Stimulated activated CD8-positive, alpha-beta memory T cell treated with anti-CD3 and anti-CD28 coated beads, Interleukin-7, amount 100 ng/mL, for 48 hours (primary cell): Measurements from ENCODE around the gene RREB1.

Experiments used
- DNase-seq, 2 donors: peaks; one replicate each; pipeline ENCODE4 v3.0.0-alpha.2; 2020; ENCODE audit warnings: low read depth in 1 of 2; ENCODE audit errors: extremely low read depth in 1 of 2

RREB1 gene

DNA sequence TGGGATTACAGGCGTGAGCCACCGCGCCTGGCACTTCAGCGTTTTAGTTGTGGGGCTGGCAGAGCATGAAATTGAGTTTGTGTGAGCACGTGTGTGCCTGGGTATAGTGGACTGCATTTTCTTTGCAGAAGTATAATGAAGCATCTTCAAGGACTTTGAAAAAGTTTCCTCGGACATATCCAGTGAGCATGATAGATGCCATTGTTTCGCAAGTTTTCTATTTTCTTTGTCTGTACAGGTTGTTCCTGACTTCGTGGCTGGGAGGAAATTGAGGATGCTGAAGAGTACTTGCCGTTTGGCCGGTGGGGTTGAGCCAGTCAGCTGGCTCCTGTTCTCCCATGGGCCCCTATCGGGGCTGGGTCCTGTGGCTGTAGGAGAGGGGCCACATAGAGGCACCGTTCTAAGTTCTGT lies 55.9 kb downstream of the RREB1 start:
- DNase-seq, result no peak

GRCh38 chr6:7164536-7165001 lies 56.8 kb downstream of the RREB1 start:
- DNase-seq, result no peak

DNA sequence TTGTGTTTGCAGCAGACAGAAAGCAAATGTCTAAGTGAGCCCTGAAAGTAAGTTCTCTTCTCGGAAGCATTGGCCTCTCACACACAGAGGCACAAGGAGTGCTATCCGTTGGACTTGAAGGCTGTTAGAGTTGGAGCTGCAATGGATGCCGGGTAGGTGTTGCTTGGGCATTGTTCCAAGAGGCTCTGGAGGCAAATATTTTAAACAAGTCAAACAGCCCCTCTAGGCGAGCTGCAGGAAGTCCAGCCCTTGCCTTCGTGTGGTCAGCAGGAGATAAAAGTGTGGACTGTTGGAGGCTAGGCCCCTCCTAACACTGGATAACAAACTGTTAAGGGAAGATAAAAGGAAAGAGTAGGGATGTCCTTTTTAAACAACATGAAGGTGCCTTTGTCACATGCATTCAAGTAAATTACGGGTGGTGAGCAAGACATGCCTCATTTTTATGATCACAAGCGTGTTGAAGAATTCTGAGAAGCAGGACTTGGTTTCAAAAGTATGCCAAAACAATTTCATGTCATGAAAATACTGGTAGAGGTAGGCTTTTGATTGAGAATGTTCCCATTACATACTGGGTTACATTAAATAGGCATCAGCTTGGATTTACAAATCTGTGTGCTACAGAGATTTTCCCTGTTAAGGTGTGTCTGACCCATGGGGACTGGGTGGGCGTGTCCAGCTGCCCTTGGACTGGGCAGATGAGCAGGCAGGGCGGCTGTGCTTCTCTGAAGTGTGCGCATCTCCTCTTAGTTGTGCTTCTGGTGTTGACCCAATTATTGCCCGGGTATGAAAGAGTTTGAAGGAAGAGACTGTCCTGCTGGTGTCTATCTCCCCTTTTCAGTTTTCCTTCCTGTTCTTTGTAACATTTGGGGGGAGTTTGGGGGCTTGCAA lies 57.5 kb downstream of the RREB1 start:
- no peak for DNase-seq

DNA sequence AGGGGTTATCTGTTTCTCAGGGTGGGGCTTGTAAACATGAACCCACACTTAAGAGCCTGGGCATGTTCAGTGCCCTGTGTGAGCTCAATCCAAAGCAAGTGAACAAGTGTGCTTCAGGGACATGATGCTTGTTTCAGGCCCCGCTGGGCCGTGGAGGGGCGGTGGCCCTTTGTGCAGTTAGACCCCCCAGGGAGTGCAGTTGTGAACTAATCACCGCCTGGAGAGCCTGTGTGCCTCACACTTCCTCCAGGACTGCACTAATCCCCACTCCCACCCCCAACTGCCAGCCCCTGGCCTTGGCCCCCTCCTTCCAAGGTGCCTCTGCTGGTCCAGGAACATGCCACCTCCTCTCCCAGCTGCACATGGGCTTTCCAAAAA lies 58.1 kb downstream of the RREB1 start:
- no peak for DNase-seq

DNA sequence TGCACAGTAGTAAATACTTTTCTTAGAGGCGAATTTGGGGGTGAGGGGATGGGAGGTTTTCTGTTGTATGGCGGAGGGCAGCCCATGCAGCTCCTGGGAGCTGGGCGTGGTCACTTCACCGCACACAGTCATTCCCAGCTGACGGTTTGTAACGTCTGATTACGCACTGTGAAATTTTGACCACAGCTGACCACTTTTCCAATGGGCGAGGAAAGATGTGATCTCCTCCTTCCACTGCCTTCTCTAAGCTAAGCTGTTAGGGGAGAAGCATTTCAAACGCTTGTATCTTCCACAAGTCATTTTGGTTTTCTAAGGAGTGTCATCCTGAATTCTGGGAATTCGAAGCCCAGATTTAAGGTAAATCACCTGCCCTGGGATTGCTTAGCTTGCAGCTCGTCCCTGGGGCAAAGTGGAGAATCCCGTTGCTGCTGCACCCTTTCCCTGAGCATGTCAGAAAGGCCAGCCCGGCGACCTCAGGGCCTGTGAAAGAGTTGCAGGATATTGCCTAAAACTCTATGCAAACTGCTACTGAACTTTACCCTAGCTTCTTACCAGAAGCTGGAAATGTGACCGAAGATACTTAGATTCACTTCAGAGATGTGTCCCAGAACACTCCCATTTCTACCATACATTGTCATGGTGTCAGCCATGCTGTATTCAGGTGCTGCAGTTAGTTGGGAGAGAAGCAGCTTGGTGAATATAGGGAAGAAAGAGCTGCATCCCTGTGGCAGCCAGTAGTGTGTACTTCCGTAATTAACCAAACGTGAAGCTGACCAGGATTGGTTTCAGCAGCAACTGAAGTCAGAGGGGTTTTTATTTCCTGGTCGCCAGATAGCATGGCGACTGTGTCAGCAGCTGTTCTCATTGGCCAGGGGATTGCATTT lies 58.9 kb downstream of the RREB1 start:
- DNase-seq, result no peak

DNA sequence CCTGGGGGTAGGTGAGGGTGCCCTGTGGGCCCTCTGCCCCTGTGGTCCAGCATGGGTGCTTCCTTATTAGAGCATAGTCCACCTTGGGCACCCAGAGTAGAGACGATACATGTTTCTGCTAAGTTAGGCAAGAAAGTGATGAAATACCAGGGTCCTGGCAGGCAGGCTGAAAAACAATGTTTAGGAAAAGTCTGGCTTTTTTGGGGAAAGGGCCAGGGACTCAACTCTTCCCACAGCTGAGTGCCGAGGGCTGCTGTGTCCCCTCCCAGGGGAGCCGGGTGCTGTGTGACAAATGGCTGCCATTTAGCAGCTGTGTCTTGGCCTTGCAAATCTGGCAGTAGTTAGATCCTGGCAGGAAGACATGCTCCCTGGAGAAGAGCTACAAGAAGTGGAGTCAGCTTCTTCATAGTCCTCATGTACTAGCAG lies 61.5 kb downstream of the RREB1 start:
- no peak for DNase-seq

- DNase-seq, result no peak
Measured at GRCh38 chr6:7170117-7170732, 62.5 kb downstream of the RREB1 start.

- no peak for DNase-seq
Measured at GRCh38 chr6:7171119-7171518, 63.4 kb downstream of the RREB1 start.

DNA sequence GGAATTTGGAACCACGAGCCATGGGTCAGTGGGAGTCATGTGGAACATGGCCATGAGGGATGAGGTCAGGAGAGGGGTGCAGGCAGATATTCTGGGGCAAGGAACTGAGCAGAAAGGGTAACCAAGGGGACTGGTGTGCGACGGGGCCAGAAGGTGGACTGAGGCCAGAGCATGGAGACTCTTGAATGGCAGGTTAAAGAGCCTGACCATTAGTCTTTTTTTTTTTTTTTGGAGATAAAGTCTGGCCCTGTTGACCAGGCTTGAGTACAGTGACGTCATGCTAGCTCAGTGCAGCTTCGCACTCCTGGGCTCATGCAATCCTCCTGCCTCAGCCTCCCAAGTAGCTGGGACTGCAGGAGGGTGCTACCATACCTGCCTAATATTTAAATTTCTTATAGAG lies 64.0 kb downstream of the RREB1 start:
- DNase-seq, result no peak

DNA sequence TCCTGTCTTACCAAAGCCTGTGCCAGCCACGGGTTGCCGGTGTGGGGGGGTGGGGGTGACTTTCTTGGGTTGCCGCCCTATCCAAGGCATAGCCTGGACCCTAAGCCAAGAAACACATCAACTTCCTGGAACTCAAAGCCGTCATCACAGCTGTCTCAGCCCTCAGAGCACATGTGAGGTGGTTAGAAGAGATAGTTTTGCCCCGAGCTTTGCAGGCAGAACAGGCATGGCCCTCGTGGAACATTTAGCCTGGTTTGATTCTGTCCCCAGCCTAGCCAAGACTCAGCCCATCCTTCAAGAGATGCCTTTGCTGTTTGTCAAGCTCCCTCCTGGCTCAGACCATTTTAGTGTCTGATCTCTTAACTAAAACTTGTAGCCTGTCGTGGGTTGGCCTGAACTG lies 64.9 kb downstream of the RREB1 start:
- no peak for DNase-seq

GRCh38 chr6:7173843-7174503 lies 66.2 kb downstream of the RREB1 start:
- no peak for DNase-seq

DNA sequence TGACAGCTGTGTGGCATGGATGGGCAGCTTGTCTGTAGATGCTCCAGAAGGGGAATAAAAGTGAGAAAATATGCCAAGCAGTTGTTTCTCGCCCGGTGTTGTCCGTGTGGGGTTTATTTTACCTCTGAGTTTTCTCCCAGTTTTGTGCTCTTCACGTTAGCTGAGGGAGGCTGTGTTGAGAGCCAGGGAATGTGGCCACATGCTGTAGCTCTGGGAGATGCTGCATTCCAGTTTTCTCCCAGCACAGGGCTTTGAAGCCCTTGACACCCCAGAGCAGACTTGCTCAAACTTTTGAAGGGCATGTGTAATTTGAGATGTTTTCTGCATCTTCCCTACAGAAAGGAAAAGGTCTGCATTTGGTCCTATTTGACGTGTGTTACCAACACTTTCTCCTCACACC lies 67.7 kb downstream of the RREB1 start:
- no peak for DNase-seq

GRCh38 chr6:7176208-7176607 lies 68.4 kb downstream of the RREB1 start:
- no peak for DNase-seq

- no peak for DNase-seq
Measured at GRCh38 chr6:7178280-7178679, 70.5 kb downstream of the RREB1 start.

DNA sequence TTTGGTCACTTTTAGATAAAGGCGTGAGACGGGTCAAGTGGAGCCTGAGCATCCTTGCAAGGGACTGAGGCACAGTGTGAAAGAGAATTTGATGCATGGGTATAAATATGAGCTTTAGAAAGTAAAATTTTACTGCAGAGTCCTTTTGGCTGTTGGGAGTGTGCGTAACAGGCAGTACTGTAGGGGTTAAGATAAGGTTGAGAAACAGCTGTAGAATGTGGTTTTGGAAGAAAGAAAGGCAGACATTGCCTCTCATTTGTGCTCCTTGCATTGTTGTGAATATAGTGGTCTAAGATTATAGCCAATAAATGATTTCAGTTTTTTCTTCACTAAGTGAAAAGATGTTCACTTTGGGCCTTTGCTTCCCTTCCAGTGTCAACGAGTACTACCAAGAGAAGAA lies 73.0 kb downstream of the RREB1 start:
- DNase-seq, result no peak

GRCh38 chr6:7183707-7184106 lies 75.9 kb downstream of the RREB1 start:
- no peak for DNase-seq

GRCh38 chr6:7184502-7184901 lies 76.7 kb downstream of the RREB1 start:
- DNase-seq, result no peak

DNA sequence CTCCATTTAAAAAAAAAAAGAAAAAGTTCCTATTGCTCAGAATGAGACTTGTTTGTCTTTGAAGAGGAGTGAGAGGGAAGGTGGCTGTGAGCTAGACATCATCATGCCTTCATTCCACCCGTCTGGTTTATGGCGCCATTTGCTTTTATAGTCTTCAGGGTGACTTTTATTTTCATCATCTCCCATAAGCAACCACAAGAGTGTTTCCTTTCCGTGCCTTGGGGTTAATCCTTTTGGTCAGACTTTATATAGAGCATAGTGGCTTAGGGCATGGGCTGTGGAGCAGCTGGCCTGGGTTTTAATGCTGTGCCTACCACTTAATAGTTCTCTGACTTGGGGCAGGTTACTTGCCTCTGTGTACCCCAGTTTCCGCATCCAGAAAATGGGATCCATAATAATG lies 77.8 kb downstream of the RREB1 start:
- no peak for DNase-seq

DNA sequence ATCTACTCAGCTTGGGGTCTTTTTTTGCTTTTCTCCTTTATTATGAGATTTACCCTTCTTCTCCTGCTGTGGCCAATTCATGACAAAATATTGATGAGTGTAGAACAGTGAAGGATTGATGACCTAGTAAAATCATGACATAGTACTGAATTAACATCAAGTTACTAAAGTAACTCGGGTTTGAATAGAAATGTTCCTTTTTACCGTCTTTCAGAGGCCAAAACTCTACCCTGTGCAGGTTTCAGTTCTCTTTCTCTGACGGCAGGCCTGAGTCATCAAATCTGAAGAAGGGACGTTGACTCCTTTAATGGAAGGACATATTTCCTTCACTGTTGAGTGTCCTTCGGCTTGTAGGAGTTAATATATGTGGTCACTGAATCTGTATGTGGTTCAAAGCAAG lies 80.7 kb downstream of the RREB1 start:
- DNase-seq, result no peak

- DNase-seq, result no peak
Measured at GRCh38 chr6:7189101-7189758, 81.5 kb downstream of the RREB1 start.
